NCI-H748 (cell line): Measurements from ENCODE around the gene DSCAML1.

ENCODE experiments used
- DNase-seq: peaks from one replicate; lab custom pipeline; 2025; ENCODE audit not compliant: unreplicated experiment; lab: John Stamatoyannopoulos, UW

DSCAML1 gene

DNA sequence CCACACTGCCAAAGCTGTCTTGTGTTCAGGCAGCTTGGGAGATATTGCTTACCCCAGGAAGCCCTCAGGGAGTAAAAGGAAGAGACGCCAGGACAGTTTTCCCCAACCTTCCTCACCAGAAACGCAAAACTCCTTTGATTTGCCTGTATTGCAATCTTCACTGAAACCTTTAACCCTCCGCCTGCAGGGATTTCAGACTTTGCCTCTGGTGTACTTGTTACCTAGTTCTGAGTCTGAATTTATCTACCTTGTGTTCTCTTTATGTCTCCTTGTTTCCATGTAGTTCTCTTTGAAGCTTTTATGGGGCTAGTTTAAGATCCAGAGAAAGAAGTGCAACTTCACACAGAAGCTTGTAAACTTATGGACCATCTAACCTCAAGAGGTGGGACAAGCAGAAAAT, 154.2 kb downstream of the DSCAML1 start:
- DNase-seq: no peak

DNA sequence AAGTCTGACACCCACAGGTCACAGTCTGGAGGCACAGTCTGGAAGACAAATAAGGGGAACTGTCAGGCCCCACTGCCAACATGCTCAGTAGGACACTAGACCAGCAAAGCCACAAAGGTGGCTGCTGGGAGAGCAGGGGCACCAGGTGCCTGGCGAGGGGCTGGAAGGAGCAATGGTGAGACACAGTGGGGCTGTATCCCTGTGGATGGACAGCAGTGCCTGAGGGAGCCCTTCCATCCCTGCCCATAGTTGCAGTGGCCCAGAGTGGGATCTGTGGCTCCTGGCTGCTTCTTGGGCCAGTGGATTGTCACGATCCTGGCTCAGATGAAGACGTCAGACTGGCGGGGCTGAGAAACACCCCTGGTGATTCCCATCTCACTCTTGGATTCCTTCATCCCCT, 154.6 kb downstream of the DSCAML1 start:
- no peak for DNase-seq

DNA sequence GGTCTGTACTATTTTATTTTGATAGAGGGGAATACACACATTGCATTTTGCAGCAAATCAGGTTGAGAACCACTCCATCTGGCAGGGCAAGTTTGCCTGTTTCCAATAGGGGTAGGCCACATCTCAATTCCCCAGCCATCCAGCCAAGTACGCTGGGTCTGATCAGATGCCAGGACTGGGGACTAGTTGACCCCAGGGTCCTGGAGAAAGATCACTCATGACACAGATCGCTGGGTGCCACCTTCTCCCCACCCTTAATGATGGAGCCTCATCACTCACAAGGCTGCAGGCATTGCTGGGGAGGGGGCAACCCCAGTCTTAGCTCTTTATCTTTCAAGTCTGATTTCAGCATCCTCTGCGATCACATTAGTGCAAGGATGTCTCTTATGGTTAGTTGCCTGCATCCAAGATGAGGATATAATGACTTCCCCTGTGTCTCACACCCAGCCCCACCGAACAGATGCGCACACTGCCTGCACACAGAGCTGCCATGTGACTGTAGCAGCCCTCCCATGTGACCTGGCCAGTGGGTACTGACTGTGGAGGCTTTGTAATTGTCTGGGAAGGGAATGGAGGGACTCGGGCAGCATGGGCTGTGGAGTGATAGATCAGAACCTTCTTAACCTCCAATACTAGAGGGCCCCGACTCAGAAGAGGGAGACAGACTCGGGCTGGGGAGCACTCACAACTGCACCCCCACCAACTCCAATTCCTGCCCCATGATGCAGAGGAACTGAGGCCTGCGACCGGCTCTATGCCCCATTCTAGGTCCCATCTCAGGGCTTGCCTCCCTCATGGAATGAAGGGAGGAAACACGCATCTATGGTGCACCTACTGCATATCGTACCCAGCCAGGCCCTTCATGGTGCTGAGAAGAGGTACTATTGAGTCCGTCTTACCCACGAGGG, 155.8 kb downstream of the DSCAML1 start:
- no peak for DNase-seq

DNA sequence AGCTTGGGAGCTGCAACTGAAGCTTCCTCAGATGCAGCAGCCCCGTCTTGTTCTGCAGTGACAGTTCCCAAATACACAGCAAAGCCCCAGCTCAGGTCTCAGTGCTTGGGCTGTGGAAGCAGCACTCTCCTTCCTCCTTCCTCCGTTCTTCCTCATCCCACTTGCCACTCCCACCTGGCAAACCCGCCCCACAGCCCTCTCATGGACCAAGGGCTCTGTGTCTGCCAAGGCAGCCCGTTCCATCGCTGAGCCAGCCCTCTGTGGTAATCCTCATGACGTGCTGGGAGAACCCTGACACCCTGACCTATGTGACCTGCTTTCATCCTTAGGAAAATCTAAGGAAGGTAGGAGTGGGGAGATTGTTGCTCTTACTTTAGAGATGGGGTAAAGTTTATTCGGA, 157.0 kb downstream of the DSCAML1 start:
- no peak for DNase-seq

DNA sequence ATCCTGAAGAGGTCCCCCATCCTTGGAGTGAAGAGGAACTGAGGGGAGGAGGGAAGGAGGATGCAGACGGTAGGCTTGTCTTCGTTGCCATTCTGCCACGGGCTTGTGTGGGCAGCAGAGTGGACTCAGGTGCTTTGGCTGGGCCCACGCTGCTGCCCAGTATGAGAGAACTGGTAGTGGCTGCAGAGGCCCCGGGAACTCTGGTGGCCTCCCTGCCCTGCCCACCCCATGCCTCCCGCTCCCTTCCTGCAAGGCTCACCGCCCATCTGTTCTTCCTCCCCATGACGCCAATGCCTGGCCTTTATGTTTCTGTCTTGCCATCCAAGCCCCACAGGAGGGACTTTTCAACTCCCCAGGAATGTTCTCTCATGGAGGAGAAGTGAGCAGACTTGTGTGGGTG, 157.4 kb downstream of the DSCAML1 start:
- no peak for DNase-seq

DNA sequence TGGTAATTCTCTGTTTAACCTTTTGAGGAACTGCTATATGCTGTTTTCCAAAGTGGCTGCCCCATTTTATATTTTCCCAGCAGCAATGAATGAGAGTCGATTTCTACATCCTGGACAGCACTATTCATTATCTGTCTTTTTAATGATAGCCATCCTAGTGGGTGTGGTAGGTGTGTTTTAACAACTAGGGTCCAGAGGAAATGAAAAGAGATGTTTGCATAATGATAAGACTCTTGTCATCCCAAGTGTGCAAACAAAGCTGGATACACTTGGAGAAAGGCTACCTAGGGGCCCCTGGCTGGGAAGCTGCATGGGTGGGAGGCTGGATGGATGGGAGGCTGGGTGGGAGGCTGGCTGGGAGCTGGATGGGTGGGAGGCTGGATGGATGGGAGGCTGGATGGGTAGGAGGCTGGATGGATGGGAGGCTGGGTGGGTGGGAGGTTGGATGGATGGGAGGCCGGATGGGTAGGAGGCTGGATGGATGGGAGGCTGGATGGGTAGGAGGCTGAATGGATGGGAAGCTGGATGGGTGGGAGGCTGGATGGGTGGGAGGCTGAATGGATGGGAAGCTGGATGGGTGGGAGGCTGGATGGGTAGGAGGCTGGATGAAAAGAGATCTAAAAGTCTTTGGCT, 158.0 kb downstream of the DSCAML1 start:
- peak; percentile 70 for DNase-seq

DNA sequence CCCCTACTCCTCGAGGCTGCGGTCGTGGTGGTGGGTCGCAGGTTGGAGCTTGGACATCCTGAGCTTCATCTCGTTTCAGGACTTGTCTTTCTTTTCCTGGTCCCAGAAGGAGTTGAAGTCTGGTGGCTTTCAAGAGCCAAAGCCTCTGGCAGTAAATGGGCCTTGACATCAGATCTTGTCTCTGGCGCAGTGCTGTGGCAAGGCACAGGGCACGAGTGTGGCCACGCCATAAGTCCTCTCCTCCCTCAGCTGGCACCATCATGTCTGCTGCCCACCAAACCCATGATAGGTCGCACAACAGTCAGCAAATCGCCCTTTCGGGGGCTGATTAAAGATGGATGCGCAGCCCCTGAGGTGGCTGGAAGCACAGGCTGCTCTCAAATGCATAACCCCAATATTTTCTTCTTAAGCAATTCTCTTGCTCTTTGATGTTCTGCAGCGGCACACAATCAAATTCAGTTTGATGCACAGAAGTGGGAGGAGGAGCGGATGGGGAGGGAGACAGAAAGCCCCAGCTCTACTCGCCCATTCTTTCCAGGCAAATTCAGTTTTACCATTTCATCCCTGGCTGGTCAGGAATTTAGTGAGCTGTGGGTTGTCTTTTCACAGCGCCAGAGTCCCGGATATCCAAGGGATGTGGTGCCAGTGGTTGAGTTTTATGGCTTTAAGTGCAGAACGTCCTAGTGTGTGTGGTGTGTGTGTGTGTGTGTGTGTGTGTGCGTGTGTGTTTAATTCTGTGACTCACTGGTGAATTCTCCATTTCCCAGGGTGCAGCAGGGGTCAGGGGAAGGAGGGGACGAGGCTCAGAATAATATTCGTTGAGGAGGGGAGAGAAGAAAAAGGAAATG, 162.0 kb downstream of the DSCAML1 start:
- no peak for DNase-seq

DNA sequence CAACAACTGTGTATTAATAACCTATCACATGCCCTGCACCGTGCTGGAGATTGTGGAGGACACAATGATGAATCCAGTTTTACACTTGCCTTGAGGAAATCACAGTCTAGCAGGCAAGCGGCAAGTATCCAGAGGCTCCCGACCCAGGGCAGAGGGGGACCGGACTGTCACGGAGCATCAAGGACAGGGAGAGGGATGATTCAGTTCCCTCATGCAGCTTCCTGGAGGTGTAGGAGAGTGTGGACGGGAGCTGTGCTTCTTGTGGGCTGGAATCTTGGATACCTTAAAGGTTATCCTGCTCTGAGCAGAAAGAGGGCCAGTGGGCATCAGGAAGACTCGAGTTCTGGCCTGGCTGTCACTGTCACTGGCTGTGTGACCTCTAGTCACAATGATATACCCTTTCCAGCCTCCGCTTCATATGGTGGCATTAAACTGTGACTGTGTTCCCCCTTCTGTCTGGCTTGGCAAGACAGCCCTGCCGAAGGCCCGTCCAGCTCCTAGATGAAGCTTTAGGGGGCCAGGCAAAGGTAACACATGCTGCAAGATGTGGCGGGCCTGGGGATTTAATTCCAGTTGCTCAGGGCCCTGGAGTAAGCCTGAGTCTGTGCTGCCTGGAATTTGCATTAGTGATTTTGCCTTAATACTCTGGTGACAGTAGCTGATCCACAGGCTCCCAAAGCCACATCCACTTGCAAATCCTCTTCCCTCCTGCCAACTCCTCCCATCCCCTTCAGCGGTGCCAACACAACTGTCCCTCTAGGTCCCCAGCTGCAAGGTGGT, 162.8 kb downstream of the DSCAML1 start:
- DNase-seq: no peak

DNA sequence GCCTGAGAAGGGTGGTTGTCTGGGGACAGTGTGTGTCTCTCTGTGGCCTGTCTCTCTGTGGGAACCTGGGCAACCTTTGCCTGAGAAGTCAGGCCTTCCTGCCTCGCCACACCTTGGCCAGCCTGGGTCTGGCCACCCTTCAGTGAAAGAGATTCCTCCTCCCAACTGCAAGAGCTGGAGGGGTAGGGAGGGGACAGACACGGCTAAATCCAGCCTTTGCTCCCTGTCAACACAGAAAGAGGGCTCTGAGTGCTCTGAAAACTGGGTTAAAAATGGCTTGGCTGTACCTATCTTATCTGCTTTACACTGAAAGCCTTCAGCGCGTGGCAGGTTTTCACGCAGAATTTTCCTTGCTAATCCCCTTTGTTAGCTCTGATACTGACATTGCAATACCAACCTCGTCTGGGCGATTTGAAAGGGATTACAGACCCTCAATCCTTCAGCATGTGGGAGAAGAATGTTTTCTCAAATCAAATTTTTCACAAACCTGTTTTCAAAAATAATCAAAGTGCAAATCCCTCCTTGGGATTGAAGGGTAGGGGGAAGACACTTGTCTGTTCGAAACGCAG, 163.7 kb downstream of the DSCAML1 start:
- no peak for DNase-seq

DNA sequence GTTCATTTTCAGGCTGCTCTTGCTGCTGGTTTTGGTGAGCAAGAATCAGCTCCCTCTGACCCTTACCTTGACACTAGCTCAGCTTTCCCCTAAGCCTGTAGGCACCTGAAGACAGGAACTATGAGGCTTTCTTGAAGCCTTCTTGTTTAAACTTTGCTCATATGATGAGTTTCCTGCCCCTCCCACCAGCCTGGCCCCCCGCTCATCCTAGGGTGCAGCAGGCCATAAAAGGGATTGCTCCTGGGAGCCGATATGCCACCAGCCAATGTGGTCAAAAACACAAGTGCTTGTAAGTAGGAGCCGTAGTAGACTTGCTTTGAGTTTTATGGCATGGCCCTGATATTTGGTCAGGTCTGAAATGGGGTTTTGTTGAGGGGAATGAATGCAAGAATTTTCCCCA, 164.7 kb downstream of the DSCAML1 start:
- no peak for DNase-seq

DNA sequence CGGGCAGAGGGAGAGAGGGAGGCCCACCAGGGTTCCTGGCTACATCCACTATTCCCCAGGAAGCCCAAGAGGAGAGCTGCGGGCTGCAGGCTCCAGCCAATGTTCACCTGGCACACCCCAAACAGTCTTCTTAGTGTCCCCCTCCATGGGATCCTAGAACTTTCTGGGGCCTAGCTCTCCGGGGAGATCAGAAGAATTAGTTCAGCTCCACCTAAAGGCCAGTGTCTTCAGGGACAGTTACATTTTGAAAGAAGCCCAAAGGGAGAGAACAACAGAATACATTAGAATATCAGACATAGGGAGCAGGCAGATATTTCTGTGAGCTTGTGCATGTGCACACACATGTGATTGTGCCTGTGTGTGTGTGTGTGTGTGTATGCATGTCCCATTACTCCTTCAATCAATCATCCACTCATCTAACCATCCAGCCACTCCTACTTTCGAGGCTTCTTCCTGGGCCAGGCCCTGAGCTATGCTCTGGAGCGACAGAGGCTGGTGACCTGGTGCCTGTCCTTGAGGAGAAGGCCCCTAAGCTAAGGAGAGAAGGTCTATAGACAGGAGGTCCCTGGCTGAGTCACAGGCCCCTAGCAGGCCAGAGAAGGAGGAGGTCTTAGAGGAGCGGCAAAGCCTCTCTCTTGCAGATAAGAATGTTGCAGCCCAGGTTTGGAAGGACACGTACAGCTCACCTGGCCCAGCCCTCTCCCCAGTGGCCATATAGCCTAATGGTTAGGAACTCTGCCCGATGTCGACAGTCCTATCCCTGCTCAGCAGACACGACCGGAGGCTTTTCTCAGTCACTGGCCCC, 165.5 kb downstream of the DSCAML1 start:
- no peak for DNase-seq

DNA sequence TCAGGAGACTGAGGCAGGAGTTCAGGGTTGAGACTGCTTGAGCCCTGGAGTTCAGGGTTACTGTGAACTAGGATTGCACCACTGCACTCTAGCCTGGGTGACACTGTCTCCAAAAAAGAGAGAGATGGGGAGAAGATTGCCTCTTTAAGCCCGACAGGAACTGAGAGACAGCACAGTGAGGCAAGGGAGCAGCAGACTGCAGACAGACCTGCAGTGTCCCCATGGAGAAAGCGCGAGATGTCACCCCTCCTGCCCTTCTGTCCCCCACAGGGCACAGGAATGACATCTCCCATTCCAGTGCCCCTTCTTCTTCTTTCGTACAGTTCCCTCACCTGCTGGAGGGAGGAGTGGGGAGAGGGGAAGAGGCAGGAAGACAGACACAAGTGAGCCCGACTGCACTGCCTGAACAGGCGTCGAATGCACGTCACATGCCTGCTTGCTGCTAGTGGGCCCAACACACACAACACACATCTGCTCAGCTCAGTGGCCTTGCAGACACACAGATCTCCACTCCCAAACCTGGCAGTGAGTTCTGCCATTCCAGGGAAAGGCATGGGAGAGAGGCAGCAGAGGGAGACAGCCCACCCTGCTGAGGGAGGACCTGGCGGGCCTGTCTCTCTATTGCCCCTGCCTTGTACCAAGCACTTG, 167.0 kb downstream of the DSCAML1 start:
- no peak for DNase-seq

DNA sequence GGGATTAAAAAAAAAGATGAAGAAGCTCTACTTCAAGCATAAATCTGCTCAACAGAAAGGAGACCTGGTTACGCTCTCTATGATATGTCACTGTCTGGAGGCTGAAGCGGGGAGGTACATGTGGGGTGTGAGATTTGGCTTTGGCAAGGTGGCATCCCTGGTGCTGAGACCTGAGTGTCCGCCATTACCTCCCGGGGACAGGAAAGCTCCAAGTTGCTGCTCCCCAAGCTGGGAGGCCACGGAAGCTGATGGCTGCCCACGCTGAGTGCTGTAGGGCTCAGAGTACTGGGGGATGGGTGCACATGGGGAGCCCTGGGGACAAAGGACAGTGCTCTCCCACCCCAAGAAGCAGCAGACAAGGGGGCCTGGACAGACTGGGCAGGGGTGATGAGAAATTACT, 167.9 kb downstream of the DSCAML1 start:
- DNase-seq: no peak

DNA sequence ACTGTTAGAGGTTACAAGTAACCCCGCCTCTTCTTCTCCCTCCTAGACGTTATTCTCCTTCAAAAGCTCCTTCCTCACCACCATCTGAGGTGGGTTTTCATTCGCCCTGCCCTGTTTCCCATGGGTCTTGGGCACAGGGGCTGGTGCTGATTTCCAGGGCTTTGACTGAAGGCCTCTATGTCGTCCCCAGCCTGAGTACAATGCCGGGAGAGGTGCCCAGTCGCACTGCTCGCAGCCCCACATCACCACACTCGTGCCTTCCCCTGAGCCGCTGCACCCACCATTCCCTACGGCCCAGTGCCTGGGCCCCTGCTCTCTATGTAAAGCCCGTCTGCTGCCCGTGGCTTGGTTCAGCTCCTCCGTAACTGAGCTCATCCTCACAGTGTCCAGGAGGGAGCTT, 169.8 kb downstream of the DSCAML1 start:
- no peak for DNase-seq

DNA sequence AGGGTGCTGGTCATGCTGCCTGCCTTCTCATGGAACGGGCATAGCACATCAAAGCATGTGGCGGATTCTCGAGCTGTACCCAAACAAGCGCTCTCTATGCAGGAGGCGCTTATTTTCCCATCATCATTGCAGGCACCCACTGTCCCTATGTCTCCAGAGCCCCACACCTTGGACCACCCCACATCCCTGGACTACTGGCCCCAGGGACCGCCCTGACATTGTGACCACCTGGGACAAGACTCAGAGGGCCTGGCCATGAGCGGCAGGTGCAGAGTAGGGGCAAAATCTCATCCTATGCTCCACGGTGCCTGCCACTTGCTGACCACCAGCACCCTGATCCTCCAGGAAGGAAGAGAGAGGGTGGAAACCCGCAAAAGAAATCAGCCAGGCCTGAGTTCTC, 170.4 kb downstream of the DSCAML1 start:
- DNase-seq: no peak

DNA sequence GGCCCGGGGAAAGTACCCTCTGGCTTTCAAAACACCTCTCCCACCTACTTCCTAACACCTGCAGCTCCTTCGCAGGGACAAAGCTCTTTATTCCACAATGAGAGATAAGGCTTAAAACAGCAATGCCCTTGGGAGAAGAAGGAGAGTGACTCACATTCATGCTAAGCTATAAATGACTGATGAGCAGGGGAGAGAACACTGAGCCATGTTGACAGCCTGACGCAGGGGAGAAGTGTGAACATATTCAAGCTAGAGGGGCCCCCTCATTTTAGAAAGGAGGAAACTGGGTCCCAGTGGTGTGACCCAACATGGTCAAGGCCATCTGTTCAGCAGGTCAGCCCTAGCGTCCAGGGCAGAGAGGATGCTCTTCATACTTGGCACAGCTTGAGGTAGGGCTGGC, 171.8 kb downstream of the DSCAML1 start:
- no peak for DNase-seq

DNA sequence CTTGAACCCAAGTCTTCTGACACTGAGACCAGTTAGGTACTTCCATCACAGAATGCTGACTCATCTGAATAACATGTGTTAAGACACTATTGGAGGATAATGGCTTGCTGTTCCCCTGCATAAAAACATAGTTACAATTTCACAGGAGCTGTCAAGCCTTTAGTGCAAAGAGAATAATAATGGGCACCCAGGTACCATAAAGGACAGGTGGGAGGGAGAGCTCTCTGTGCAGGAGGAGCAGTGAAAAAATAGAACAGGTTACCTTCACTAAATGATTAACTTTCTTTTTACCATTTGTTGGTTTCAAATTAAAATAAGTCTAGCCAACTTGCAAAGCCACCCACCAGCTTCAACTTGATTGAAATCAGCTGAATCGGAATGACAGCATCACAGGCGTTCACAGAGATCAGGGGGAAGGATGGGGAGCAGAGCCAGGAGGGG, 173.2 kb downstream of the DSCAML1 start:
- no peak for DNase-seq

DNA sequence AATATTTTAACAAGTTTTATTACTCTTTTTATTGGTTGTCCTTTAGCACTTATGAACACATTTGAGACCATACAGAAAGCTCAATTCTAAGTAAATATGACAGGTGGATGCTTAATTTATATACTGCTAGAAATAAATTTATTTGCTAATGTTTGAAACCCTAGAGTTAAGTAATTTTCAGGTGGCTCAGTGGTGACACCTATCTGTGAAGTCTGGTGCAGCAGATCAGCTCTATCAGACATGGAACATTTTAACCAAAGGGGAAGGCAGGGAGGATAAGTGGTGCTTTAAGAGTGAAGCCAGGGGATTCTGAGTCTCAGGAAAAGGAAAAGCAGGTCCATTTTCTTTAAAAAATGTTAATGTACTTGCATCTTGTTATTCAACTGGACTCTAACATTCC, 175.8 kb downstream of the DSCAML1 start:
- DNase-seq: peak; percentile 4

DNA sequence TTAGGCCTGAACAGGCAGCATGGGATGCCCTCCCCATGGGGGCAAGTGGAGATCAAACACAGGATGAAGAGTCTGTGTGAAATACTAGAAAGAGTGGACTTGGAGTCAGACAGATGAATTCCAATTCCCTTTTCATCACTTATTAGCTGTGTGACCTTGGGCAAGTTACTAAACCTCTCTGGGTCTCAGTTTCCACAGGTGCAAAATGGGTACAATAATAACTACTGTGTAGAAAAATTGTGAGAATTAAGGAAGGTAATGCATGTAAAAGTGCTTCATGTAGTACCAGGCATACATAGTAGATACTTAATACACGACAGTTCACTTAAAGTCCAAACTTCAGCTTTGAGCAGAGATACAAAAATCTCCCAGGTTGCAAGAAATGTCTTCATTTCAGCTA, 176.4 kb downstream of the DSCAML1 start:
- DNase-seq: no peak
